Measurements from ENCODE around the gene DOCK2. TPM values are rescaled to one million over a fixed set of nuclear protein-coding genes. Genes with fewer than 3 reads are reported as not detected.

The DOCK2 gene
- polyA plus RNA-seq, 1 of the 3 experiments (the other 2 are of a cell fraction), result 3.8 TPM

DNA sequence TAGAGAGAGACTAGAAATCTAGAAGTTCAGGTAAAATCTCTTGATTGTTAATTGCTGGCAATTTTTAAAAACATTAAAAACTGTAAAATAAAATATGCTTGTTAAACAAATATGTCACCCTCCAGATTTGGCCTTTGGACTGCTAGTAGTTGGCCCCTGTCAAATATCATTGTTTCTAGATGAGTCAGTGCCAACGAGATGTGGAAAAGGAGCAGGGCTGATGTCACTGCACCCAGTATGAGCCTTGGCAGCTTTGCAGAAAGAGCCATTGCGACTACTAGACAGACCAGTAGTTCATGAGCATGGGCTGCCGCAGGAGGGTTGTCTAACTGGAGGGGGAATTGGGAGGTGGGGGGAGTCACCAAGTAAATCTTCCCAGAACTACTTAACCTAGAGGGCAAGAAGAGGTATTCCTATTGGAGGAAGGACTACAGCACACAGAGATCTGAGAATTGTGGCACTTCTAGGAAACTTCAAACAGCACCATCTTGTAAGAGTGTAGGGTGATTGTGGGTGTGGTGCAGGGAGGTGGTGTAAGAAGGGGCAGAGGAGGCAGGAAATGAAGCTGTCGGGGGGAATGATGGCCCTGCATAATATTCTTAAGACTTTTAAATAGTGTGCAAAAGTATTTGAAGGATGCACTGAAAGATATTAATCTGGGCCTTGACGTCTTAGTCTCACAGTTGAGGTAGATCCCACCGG, 7.1 kb upstream of the DOCK2 start (continued):
- TF ChIP-seq, protein P1, sequence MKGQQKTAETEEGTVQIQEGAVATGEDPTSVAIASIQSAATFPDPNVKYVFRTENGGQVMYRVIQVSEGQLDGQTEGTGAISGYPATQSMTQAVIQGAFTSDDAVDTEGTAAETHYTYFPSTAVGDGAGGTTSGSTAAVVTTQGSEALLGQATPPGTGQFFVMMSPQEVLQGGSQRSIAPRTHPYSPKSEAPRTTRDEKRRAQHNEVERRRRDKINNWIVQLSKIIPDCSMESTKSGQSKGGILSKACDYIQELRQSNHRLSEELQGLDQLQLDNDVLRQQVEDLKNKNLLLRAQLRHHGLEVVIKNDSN (IDR thresholded peaks at IDR 0.05; ENCODE audit: borderline replicate concordance, low read depth), result no peak
- TF ChIP-seq EZH2phosphoT487 (IDR thresholded peaks at IDR 0.05; ENCODE audit: borderline replicate concordance, low read depth), result no peak
- TF ChIP-seq MXI1 (IDR thresholded peaks at IDR 0.05; ENCODE audit: low read depth, low read length), result no peak
- TF ChIP-seq FOXJ3 (CRISPR knock-in tag; IDR thresholded peaks at IDR 0.05), result no peak
- TF ChIP-seq SIN3A (IDR thresholded peaks at IDR 0.05; ENCODE audit: borderline replicate concordance, low read depth, low read length), result no peak
- TF ChIP-seq EP300 (IDR thresholded peaks at IDR 0.05; ENCODE audit: borderline replicate concordance in 1 of 2, low read depth in 1 of 2, low read length in 1 of 2), result peak in 1 of 2 experiments; percentile 76; a peak in 2 of 4 replicates
- TF ChIP-seq RXRA (IDR thresholded peaks at IDR 0.05; ENCODE audit: borderline replicate concordance, low read depth), result peak; percentile 42; the same call in 1 of the 2 replicates
- TF ChIP-seq CHD2 (IDR thresholded peaks at IDR 0.05; ENCODE audit: low read length, partially characterized antibody), result no peak
- TF ChIP-seq MEF2A (IDR thresholded peaks at IDR 0.05; ENCODE audit: borderline replicate concordance, low read depth), result no peak
- no peak for TF ChIP-seq RCOR1 (IDR thresholded peaks at IDR 0.05; ENCODE audit: low read length)
- TF ChIP-seq YY1 (IDR thresholded peaks at IDR 0.05; ENCODE audit: low read depth), result peak; percentile 73; the same call in 1 of the 2 replicates
- TF ChIP-seq FOSL2 (IDR thresholded peaks at IDR 0.05; ENCODE audit: borderline replicate concordance, low read depth), result peak; percentile 85
- TF ChIP-seq TCF12 (IDR thresholded peaks at IDR 0.05), result peak; percentile 73; the same call in 1 of the 2 replicates
- TF ChIP-seq, protein P2, sequence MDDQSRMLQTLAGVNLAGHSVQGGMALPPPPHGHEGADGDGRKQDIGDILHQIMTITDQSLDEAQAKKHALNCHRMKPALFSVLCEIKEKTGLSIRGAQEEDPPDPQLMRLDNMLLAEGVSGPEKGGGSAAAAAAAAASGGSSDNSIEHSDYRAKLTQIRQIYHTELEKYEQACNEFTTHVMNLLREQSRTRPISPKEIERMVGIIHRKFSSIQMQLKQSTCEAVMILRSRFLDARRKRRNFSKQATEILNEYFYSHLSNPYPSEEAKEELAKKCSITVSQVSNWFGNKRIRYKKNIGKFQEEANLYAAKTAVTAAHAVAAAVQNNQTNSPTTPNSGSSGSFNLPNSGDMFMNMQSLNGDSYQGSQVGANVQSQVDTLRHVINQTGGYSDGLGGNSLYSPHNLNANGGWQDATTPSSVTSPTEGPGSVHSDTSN (IDR thresholded peaks at IDR 0.05), result peak; percentile 80
- TF ChIP-seq GATA2 (CRISPR knock-in tag; IDR thresholded peaks at IDR 0.05), result no peak
- TF ChIP-seq, protein P3, sequence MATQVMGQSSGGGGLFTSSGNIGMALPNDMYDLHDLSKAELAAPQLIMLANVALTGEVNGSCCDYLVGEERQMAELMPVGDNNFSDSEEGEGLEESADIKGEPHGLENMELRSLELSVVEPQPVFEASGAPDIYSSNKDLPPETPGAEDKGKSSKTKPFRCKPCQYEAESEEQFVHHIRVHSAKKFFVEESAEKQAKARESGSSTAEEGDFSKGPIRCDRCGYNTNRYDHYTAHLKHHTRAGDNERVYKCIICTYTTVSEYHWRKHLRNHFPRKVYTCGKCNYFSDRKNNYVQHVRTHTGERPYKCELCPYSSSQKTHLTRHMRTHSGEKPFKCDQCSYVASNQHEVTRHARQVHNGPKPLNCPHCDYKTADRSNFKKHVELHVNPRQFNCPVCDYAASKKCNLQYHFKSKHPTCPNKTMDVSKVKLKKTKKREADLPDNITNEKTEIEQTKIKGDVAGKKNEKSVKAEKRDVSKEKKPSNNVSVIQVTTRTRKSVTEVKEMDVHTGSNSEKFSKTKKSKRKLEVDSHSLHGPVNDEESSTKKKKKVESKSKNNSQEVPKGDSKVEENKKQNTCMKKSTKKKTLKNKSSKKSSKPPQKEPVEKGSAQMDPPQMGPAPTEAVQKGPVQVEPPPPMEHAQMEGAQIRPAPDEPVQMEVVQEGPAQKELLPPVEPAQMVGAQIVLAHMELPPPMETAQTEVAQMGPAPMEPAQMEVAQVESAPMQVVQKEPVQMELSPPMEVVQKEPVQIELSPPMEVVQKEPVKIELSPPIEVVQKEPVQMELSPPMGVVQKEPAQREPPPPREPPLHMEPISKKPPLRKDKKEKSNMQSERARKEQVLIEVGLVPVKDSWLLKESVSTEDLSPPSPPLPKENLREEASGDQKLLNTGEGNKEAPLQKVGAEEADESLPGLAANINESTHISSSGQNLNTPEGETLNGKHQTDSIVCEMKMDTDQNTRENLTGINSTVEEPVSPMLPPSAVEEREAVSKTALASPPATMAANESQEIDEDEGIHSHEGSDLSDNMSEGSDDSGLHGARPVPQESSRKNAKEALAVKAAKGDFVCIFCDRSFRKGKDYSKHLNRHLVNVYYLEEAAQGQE (IDR thresholded peaks at IDR 0.05; ENCODE audit: low read depth, low read length), result no peak
- TF ChIP-seq POLR2AphosphoS5 (IDR thresholded peaks at IDR 0.05; ENCODE audit: low read depth, low read length), result 0 out of 2 replicates have a peak, but pooled peaks have one; percentile 24
- TF ChIP-seq TEAD4 (IDR thresholded peaks at IDR 0.05; ENCODE audit: borderline replicate concordance, insufficient read depth), result peak; percentile 50; the same call in 1 of the 2 replicates
- TF ChIP-seq NFIC (IDR thresholded peaks at IDR 0.05; ENCODE audit: borderline replicate concordance), result peak; percentile 72

Measured in SK-N-SH (cell line).